Brain microvascular endothelial cell (primary cell): ENCODE measurements around the gene MGMT.

ENCODE experiments used
- DNase-seq: peaks from one replicate; pipeline ENCODE4 v3.0.0-alpha.2; 2020
- H3K27ac ChIP-seq: fragments of 250-450 bp; sonication (Bioruptor Pico); 2 replicates; pipeline ENCODE4 v1.5.1; 2020; ENCODE audit warnings: mild to moderate bottlenecking, moderate library complexity
- H3K27me3 ChIP-seq: fragments of 250-450 bp; sonication (Bioruptor Pico); replicated peaks from 2 replicates; pipeline ENCODE4 v1.5.1; 2020; ENCODE audit warnings: mild to moderate bottlenecking
- H3K36me3 ChIP-seq: fragments of 250-450 bp; sonication (Bioruptor Pico); replicated peaks from 2 replicates; pipeline ENCODE4 v1.5.1; 2020; ENCODE audit warnings: mild to moderate bottlenecking
- H3K4me3 ChIP-seq: 2 replicates; pipeline ENCODE4 v1.5.1; 2011; ENCODE audit warnings: low read depth, mild to moderate bottlenecking, control low read depth, low read length, moderate library complexity
- CTCF ChIP-seq: IDR thresholded peaks from 2 replicates; pipeline ENCODE4 v1.5.1; 2011; ENCODE audit warnings: low read depth, mild to moderate bottlenecking, moderate library complexity, low read length, control low read depth, inconsistent platforms; ENCODE audit errors: missing control alignments
- in situ Hi-C: cut with HindIII; loops from 2 replicates; pipeline ENCODE4 v1.10.0; 2017; ENCODE audit warnings: low sequenced_read_pairs, low pct_ligation_motif_present

Gene MGMT

GRCh38 chr10:129652021-129652420 lies 185.0 kb downstream of the MGMT start:
- H3K36me3 ChIP-seq = no peaks in the 10 kb centered on the region
- in situ Hi-C loops = no loop called here

DNA sequence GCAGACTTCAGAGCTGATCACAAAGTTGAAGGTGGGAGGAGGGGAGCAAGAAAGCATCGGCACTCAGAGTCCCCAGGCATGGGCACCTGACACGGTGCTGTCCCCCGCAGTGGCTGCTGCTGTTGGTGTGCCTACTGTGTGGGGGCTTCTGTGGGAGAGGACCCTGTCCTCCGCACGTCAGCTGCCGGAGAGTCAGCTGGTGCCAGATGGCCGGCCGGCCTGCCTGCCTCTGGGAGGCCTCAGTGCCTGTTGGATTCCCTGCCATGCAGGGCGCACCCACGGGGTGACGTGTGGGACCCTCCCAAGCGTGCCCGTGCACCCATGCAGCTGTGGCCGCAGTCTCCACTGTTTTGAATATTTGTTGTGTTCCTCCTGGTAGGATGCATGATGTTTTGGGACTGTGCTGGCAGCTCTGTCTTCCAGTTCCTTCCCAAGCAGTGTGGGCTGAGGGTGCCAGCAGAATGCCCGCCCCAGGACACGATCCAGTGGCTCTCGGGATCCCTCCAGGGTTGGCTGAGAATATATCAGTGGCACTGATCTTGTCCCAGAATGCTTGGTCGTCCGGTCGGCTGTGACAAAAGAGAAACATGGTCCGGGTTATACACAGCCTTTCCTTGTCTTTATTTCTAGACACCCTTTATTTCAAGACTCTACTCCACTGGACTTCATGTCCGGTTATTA lies 185.6 kb downstream of the MGMT start:
- Histone ChIP-seq H3K27ac (no peak overlapping the region), H3K27me3 (no peaks in the 10 kb centered on the region), H3K36me3 (no peaks in the 10 kb centered on the region), H3K4me3 (no peak overlapping the region)
- TF ChIP-seq CTCF = no peak
- DNase-seq = no peak
- in situ Hi-C loops = no loop called here

More at GRCh38 chr10:129652021-129652420, 185.0 kb downstream of the MGMT start:
- H3K27ac ChIP-seq = no peak overlapping the region
- H3K27me3 ChIP-seq = no peaks in the 10 kb centered on the region
- no peak overlapping the region for H3K4me3 ChIP-seq
- TF ChIP-seq CTCF = no peak
- no peak for DNase-seq

- H3K36me3 ChIP-seq = no peaks in the 10 kb centered on the region
- no peak for DNase-seq
- in situ Hi-C loops = no loop called here
- H3K4me3 ChIP-seq = no peak overlapping the region
- no peak for TF ChIP-seq CTCF
- no peak overlapping the region for H3K27ac ChIP-seq
- H3K27me3 ChIP-seq = no peaks in the 10 kb centered on the region
These were observed 186.4 kb downstream of the MGMT start for GRCh38 chr10:129653428-129653827.

GRCh38 chr10:129653861-129654260 lies 186.8 kb downstream of the MGMT start:
- Histone ChIP-seq H3K27ac (no peak overlapping the region), H3K36me3 (no peaks in the 10 kb centered on the region), H3K4me3 (no peak overlapping the region), H3K27me3 (no peaks in the 10 kb centered on the region)
- in situ Hi-C loops = no loop called here
- DNase-seq = no peak
- TF ChIP-seq CTCF = no peak

DNA sequence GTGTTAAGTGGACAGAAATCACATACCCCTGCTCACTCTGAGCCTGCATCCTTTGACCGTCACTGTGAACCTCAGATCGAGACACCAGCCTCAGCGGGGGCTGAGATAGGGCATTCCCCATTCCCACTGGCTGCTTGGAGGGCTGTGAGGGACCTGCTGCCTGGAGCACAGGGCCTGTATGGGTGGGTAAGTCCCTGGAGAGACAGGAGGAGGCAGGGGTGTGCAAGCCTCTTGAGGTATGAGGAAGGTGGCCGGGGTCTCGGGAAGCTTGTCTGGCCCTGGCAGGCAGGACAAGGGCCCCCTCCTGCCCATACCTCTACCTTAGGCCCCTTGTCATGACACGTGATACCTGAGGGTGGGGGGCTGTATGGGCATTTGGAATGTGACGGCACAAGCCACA lies 187.4 kb downstream of the MGMT start:
- in situ Hi-C loops = no loop called here
- H3K36me3 ChIP-seq = no peaks in the 10 kb centered on the region
- no peak for TF ChIP-seq CTCF
- no peak overlapping the region for H3K4me3 ChIP-seq
- DNase-seq = no peak
- no peaks in the 10 kb centered on the region for H3K27me3 ChIP-seq
- H3K27ac ChIP-seq = no peak overlapping the region
